CD4-positive, alpha-beta T cell (primary cell): Measurements from ENCODE around the gene FAM210B. TPM values are rescaled to one million over a fixed set of nuclear protein-coding genes. Genes with fewer than 3 reads are reported as not detected.

Source experiments
- ATAC-seq: fragments of 200-7000 bp; cut with Tn5 transposase; one replicate; pipeline ENCODE4 v1.10.0; 2022; ENCODE audit warnings: mild to moderate bottlenecking; ENCODE audit not compliant: poor library complexity
- CTCF ChIA-PET: fragments of 350-600 bp; sonication (Branson Sonifier 250); formaldehyde crosslinking; loops from one replicate; lab custom pipeline; 2021; ENCODE audit warnings: antibody characterized with exemption, inconsistent platforms; lab: Charles Lee
- POLR2A ChIA-PET: fragments of 350-600 bp; sonication (Branson Sonifier 250); formaldehyde crosslinking; loops from one replicate; lab custom pipeline; 2021; ENCODE audit warnings: antibody characterized with exemption, inconsistent platforms; lab: Charles Lee
- DNase-seq, 14 experiments: peaks; one replicate each; pipeline ENCODE4 v3.0.0-alpha.2; 2013 to 2020; ENCODE audit warnings: mixed read lengths in 2 of 14
- H3K27ac ChIP-seq, 2 donors: one replicate each; pipeline versions ENCODE4 v1.5.1 to v1.7.0; 2013; ENCODE audit warnings: low read length in 2 of 2, low read depth in 1 of 2, mild to moderate bottlenecking in 1 of 2
- H3K27me3 ChIP-seq, 2 experiments: 1 replicate in 1 of 2; 2 replicates in 1 of 2; pipeline versions ENCODE4 v1.6.1 to v1.7.0; 2013; ENCODE audit warnings: low read length in 2 of 2, control low read depth in 1 of 2, mild to moderate bottlenecking in 1 of 2, moderate library complexity in 1 of 2; ENCODE audit not compliant: insufficient read depth in 2 of 2, control insufficient read depth in 1 of 2
- H3K36me3 ChIP-seq: one replicate; pipeline ENCODE4 v1.6.1; 2013; ENCODE audit warnings: low read length, control low read depth; ENCODE audit not compliant: insufficient read depth
- H3K4me1 ChIP-seq: one replicate; pipeline ENCODE4 v1.6.1; 2013; ENCODE audit warnings: low read length, control low read depth; ENCODE audit not compliant: insufficient read depth
- H3K4me3 ChIP-seq: one replicate; pipeline ENCODE4 v1.5.1; 2013; ENCODE audit warnings: mild to moderate bottlenecking, low read length, moderate library complexity
- H3K9me3 ChIP-seq, 2 experiments: 1 replicate in 1 of 2; 2 replicates in 1 of 2; pipeline versions ENCODE4 v1.6.1 to v1.7.0; 2013; ENCODE audit warnings: low read length in 2 of 2, mild to moderate bottlenecking in 2 of 2, control low read depth in 1 of 2, moderate library complexity in 1 of 2; ENCODE audit not compliant: control insufficient read depth in 1 of 2, insufficient read depth in 1 of 2
- H3K27ac Mint-ChIP-seq: one replicate; pipeline ENCODE4 v1.8.0; 2020; ENCODE audit warnings: mixed read lengths
- H3K27me3 Mint-ChIP-seq: one replicate; pipeline ENCODE4 v1.8.0; 2021; ENCODE audit warnings: mixed read lengths
- H3K36me3 Mint-ChIP-seq: one replicate; pipeline ENCODE4 v1.8.0; 2021; ENCODE audit warnings: low read depth, mixed read lengths
- H3K4me1 Mint-ChIP-seq: one replicate; pipeline ENCODE4 v1.8.0; 2021; ENCODE audit warnings: low read depth, mixed read lengths
- H3K4me3 Mint-ChIP-seq: one replicate; pipeline ENCODE4 v1.8.0; 2020; ENCODE audit warnings: mild to moderate bottlenecking, mixed read lengths
- H3K9me3 Mint-ChIP-seq: one replicate; pipeline ENCODE4 v1.8.0; 2020; ENCODE audit warnings: mixed read lengths
- CTCF ChIP-seq: fragments of 200-600 bp; IDR thresholded peaks from one replicate; pipeline ENCODE4 v1.8.0; 2022; ENCODE audit warnings: antibody characterized with exemption, mild to moderate bottlenecking
- intact Hi-C, 2 experiments: fragments of 100-400 bp; cut with DNase I in 1 of 2; cut with micrococcal nuclease in 1 of 2; formaldehyde crosslinking; loops; one replicate each; pipeline versions ENCODE4 v1.15.1 to v1.9.0; 2023 to 2025; cut with DNase I, micrococcal nuclease
- total RNA-seq, 174 experiments: library from RNA in 2 of 174; stranded (reverse) in 2 of 174; gene quantifications; one replicate each; pipeline ENCODE4 v1.2.3 and lab custom pipeline; 2021 to 2026

FAM210B gene
- total RNA-seq, 2 experiments from 2014 or later: 14.4 to 14.7 TPM

GRCh38 chr20:56368351-56369134 lies 9.8 kb downstream of the FAM210B start:
- no peaks in the 10 kb centered on the region for H3K27me3 ChIP-seq
- peaks cover 42% of the 10 kb centered on the region for H3K36me3 Mint-ChIP-seq
- H3K27ac ChIP-seq: no peak overlapping the region
- H3K4me3 ChIP-seq: no peak overlapping the region
- no peak for TF ChIP-seq CTCF
- no peak for ATAC-seq
- H3K4me1 Mint-ChIP-seq: no peaks in the 10 kb centered on the region
- H3K4me3 Mint-ChIP-seq: no peak overlapping the region
- DNase-seq: no peak
- H3K4me1 ChIP-seq: no peaks in the 10 kb centered on the region
- no peaks in the 10 kb centered on the region for H3K9me3 ChIP-seq
- CTCF ChIA-PET: no interaction called here
- intact Hi-C loops: no loop called here
- H3K9me3 Mint-ChIP-seq: no peaks in the 10 kb centered on the region
- peaks cover 18% of the 10 kb centered on the region for H3K36me3 ChIP-seq
- no peaks in the 10 kb centered on the region for H3K27me3 Mint-ChIP-seq
- POLR2A ChIA-PET: no interaction called here
- H3K27ac Mint-ChIP-seq: no peak overlapping the region

- H3K4me3 Mint-ChIP-seq: no peak overlapping the region
- ChIA-PET POLR2A (no interaction called here), CTCF (no interaction called here)
- no peak overlapping the region for H3K27ac ChIP-seq
- H3K4me1 ChIP-seq: no peaks in the 10 kb centered on the region
- H3K4me1 Mint-ChIP-seq: no peaks in the 10 kb centered on the region
- TF ChIP-seq CTCF: no peak
- H3K36me3 ChIP-seq: peaks cover 18% of the 10 kb centered on the region
- H3K4me3 ChIP-seq: no peak overlapping the region
- peaks cover 38% of the 10 kb centered on the region for H3K36me3 Mint-ChIP-seq
- intact Hi-C loops: no loop called here
- DNase-seq (no peak), ATAC-seq (no peak)
- H3K9me3 Mint-ChIP-seq: no peaks in the 10 kb centered on the region
- no peaks in the 10 kb centered on the region for H3K27me3 Mint-ChIP-seq
- no peaks in the 10 kb centered on the region for H3K9me3 ChIP-seq
- H3K27me3 ChIP-seq: no peaks in the 10 kb centered on the region
- H3K27ac Mint-ChIP-seq: no peak overlapping the region
Measured at GRCh38 chr20:56369179-56369578, 10.4 kb downstream of the FAM210B start.

GRCh38 chr20:56371977-56372376 lies 13.2 kb downstream of the FAM210B start:
- intact Hi-C loops: no loop called here
- no peaks in the 10 kb centered on the region for H3K9me3 ChIP-seq
- Mint-ChIP-seq H3K4me3 (no peak overlapping the region), H3K9me3 (no peaks in the 10 kb centered on the region), H3K4me1 (no peaks in the 10 kb centered on the region), H3K27me3 (no peaks in the 10 kb centered on the region), H3K36me3 (peaks cover 22% of the 10 kb centered on the region), H3K27ac (no peak overlapping the region)
- ATAC-seq (no peak), DNase-seq (no peak)
- ChIA-PET CTCF (no interaction called here), POLR2A (interaction anchor here (1.1 to 1.6 kb wide), 2 partner anchors 20 to 27 kb away, joined by 3 to 4 read pairs; partner anchors contain the start of genes AURKA and CSTF1)
- no peak for TF ChIP-seq CTCF
- no peak overlapping the region for H3K27ac ChIP-seq
- H3K4me3 ChIP-seq: no peak overlapping the region
- H3K4me1 ChIP-seq: no peaks in the 10 kb centered on the region
- H3K27me3 ChIP-seq: no peaks in the 10 kb centered on the region
- peaks cover 8% of the 10 kb centered on the region for H3K36me3 ChIP-seq
